H1 (cell line): Measurements from ENCODE around the gene IRX4. TPM values are rescaled to one million over a fixed set of nuclear protein-coding genes. Genes with fewer than 3 reads are reported as not detected.

Source experiments
- CTCF ChIA-PET: fragments of 300-600 bp; sonication (Branson Sonifier 250); formaldehyde crosslinking; loops from one replicate; lab custom pipeline; 2021; ENCODE audit not compliant: partially characterized antibody; lab: Charles Lee
- POLR2A ChIA-PET: fragments of 300-600 bp; sonication (Branson Sonifier 250); formaldehyde crosslinking; loops from one replicate; lab custom pipeline; 2021; ENCODE audit warnings: inconsistent platforms; ENCODE audit not compliant: partially characterized antibody; lab: Charles Lee
- DNase-seq, 2 experiments: peaks; one replicate each; pipeline versions ENCODE4 v3.0.0 to v3.0.0-alpha.2; 2010 to 2022; ENCODE audit warnings: low spot score in 2 of 2, low read depth in 1 of 2, mixed read lengths in 1 of 2
- FAIRE-seq: peaks from 2 replicates; lab custom pipeline; 2011; peaks lifted over from hg19 to GRCh38; lab: Jason Lieb, UNC
- H2AFZ ChIP-seq: 2 replicates; pipeline ENCODE4 v1.8.1; 2012; ENCODE audit warnings: low read length, inconsistent platforms
- H2AK5ac ChIP-seq: 2 replicates; pipeline ENCODE4 v1.6.1; 2013; ENCODE audit warnings: low read depth, low read length
- H2BK120ac ChIP-seq: replicated peaks from 2 replicates; pipeline ENCODE3; 2013; ENCODE audit warnings: low read depth, low read length, inconsistent platforms
- H2BK12ac ChIP-seq: 2 replicates; pipeline ENCODE4 v1.6.1; 2013; ENCODE audit warnings: low read depth, low read length
- H2BK15ac ChIP-seq: 2 replicates; pipeline ENCODE4 v1.6.1; 2013; ENCODE audit warnings: low read length
- H2BK20ac ChIP-seq: 2 replicates; pipeline ENCODE4 v1.6.1; 2013; ENCODE audit warnings: low read length
- H2BK5ac ChIP-seq: 2 replicates; pipeline ENCODE4 v1.6.1; 2013; ENCODE audit warnings: low read depth, low read length
- H3K14ac ChIP-seq: 2 replicates; pipeline ENCODE4 v1.6.1; 2013; ENCODE audit warnings: inconsistent platforms; ENCODE audit not compliant: insufficient read length
- H3K18ac ChIP-seq: 2 replicates; pipeline ENCODE4 v1.6.1; 2013; ENCODE audit warnings: low read length; ENCODE audit errors: extremely low read depth
- H3K23ac ChIP-seq: 2 replicates; pipeline ENCODE4 v1.6.1; 2013; ENCODE audit warnings: inconsistent platforms; ENCODE audit not compliant: insufficient read length
- H3K23me2 ChIP-seq: 2 replicates; pipeline ENCODE4 v1.6.1; 2013; ENCODE audit warnings: low read depth, low read length
- H3K27ac ChIP-seq: 2 replicates; pipeline ENCODE4 v1.6.1; 2011; ENCODE audit warnings: low read depth, low read length, inconsistent platforms
- H3K27me3 ChIP-seq, 4 experiments: replicated peaks in 1 of 4; 1 replicate in 1 of 4; 2 replicates in 3 of 4; pipeline versions ENCODE4 v1.6.1 to v1.8.1; 2011 to 2013; ENCODE audit warnings: low read length in 3 of 4, mild to moderate bottlenecking in 3 of 4, inconsistent platforms in 2 of 4, mixed read lengths in 2 of 4, moderate library complexity in 1 of 4; ENCODE audit not compliant: control insufficient read depth in 3 of 4, insufficient read depth in 3 of 4; ENCODE audit errors: extremely low read depth in 1 of 4
- H3K36me3 ChIP-seq, 4 experiments: 2 replicates each; pipeline versions ENCODE4 v1.6.1 to v1.8.1; 2011 to 2013; ENCODE audit warnings: mild to moderate bottlenecking in 4 of 4, low read length in 3 of 4, moderate library complexity in 2 of 4, control low read depth in 1 of 4, inconsistent platforms in 1 of 4; ENCODE audit not compliant: insufficient read depth in 4 of 4, control insufficient read depth in 2 of 4
- H3K4ac ChIP-seq: replicated peaks from 2 replicates; pipeline ENCODE3; 2013; ENCODE audit warnings: low read length, low read depth, mixed read lengths, inconsistent platforms; ENCODE audit not compliant: insufficient read length
- H3K4me1 ChIP-seq, 4 experiments: replicated peaks in 1 of 4; 1 replicate in 1 of 4; 2 replicates in 3 of 4; pipeline versions ENCODE4 v1.6.1 to v1.8.1; 2011 to 2013; ENCODE audit warnings: low read length in 3 of 4, inconsistent platforms in 2 of 4, mixed read lengths in 1 of 4; ENCODE audit not compliant: insufficient read depth in 4 of 4, control insufficient read depth in 3 of 4
- H3K4me2 ChIP-seq, 2 experiments: 2 replicates each; pipeline versions ENCODE4 v1.6.1 to v1.8.1; 2011 to 2013; ENCODE audit warnings: low read depth in 2 of 2, low read length in 2 of 2, control low read depth in 1 of 2, inconsistent platforms in 1 of 2, mild to moderate bottlenecking in 1 of 2; ENCODE audit not compliant: insufficient read depth in 1 of 2
- H3K4me3 ChIP-seq, 4 experiments: fragments of 200-600, 300-600 bp in 1 of 4; sonication (generic), shearing (Covaris generic), sonication (Bioruptor Twin) in 1 of 4; 2 replicates each; pipeline versions ENCODE4 v1.5.1 to v1.8.1; 2011 to 2016; ENCODE audit warnings: low read length in 4 of 4, low read depth in 3 of 4, control low read depth in 2 of 4, inconsistent platforms in 2 of 4, mild to moderate bottlenecking in 2 of 4, mixed read lengths in 1 of 4, moderate library complexity in 1 of 4; ENCODE audit not compliant: insufficient read depth in 2 of 4; ENCODE audit errors: extremely low read depth in 1 of 4
- H3K56ac ChIP-seq: replicated peaks from 2 replicates; pipeline ENCODE3; 2013; ENCODE audit warnings: low read depth, mild to moderate bottlenecking, mixed read lengths, low read length, inconsistent platforms; ENCODE audit not compliant: insufficient read length
- H3K79me1 ChIP-seq: 2 replicates; pipeline ENCODE4 v1.6.1; 2013; ENCODE audit warnings: low read depth, low read length, control low read depth
- H3K79me2 ChIP-seq, 2 experiments: 2 replicates each; pipeline versions ENCODE4 v1.6.1 to v1.8.1; 2012 to 2013; ENCODE audit warnings: low read length in 2 of 2, mild to moderate bottlenecking in 2 of 2, inconsistent platforms in 1 of 2; ENCODE audit not compliant: insufficient read depth in 2 of 2, control insufficient read depth in 1 of 2
- H3K9ac ChIP-seq, 4 experiments: replicated peaks in 1 of 4; 1 replicate in 1 of 4; 2 replicates in 3 of 4; pipeline versions ENCODE4 v1.6.1 to v1.8.1; 2011 to 2013; ENCODE audit warnings: low read depth in 3 of 4, low read length in 3 of 4, control low read depth in 2 of 4, mild to moderate bottlenecking in 2 of 4, moderate library complexity in 2 of 4, inconsistent platforms in 1 of 4; ENCODE audit errors: extremely low read depth in 1 of 4
- H3K9me3 ChIP-seq, 2 experiments: 2 replicates each; pipeline versions ENCODE4 v1.6.1 to v1.8.1; 2012 to 2013; ENCODE audit warnings: mild to moderate bottlenecking in 2 of 2, moderate library complexity in 2 of 2, control low read depth in 1 of 2, inconsistent platforms in 1 of 2, low read depth in 1 of 2, low read length in 1 of 2, mixed read lengths in 1 of 2; ENCODE audit not compliant: insufficient read depth in 2 of 2
- H4K20me1 ChIP-seq, 2 experiments: replicated peaks in 1 of 2; 2 replicates each; pipeline versions ENCODE3 to v1.8.1; 2011 to 2013; ENCODE audit warnings: inconsistent platforms in 2 of 2, low read length in 2 of 2, mild to moderate bottlenecking in 1 of 2; ENCODE audit not compliant: insufficient read depth in 2 of 2, control insufficient read depth in 1 of 2
- H4K5ac ChIP-seq: 2 replicates; pipeline ENCODE4 v1.6.1; 2013; ENCODE audit warnings: low read length, low read depth, mixed read lengths, inconsistent platforms; ENCODE audit not compliant: insufficient read length
- H4K8ac ChIP-seq: 2 replicates; pipeline ENCODE4 v1.8.0; 2013; ENCODE audit warnings: mild to moderate bottlenecking, moderate library complexity, low read length, inconsistent platforms; ENCODE audit not compliant: insufficient read depth; ENCODE audit errors: extremely low read depth
- H4K91ac ChIP-seq: replicated peaks from 2 replicates; pipeline ENCODE3; 2013; ENCODE audit warnings: low read length, mixed read lengths, inconsistent platforms; ENCODE audit not compliant: insufficient read length
- CBX8 ChIP-seq: fragments of 300-800, 300-1000 bp; sonication (generic); IDR thresholded peaks from 2 replicates; pipeline ENCODE4 v1.7.1; 2016; ENCODE audit warnings: low read depth, low read length, borderline replicate concordance
- CTCF ChIP-seq, 3 experiments: IDR thresholded peaks; 1 replicate in 2 of 3; 2 replicates in 1 of 3; pipeline versions ENCODE4 v1.5.1 to v1.6.1; 2011; ENCODE audit warnings: low read length in 3 of 3, mild to moderate bottlenecking in 3 of 3, inconsistent platforms in 2 of 3, low read depth in 1 of 3, moderate library complexity in 1 of 3; ENCODE audit not compliant: insufficient read depth in 1 of 3; ENCODE audit errors: control extremely low read depth in 1 of 3
- EGR1 ChIP-seq: IDR thresholded peaks from 2 replicates; pipeline ENCODE4 v1.6.1; 2011; ENCODE audit warnings: low read depth, low read length, borderline replicate concordance
- HDAC2 ChIP-seq, 2 experiments: fragments of 300-600 bp in 1 of 2; sonication (generic) in 1 of 2; IDR thresholded peaks; 2 replicates each; pipeline ENCODE4 v1.6.1; 2011 to 2012; ENCODE audit warnings: low read depth in 2 of 2, low read length in 2 of 2, mild to moderate bottlenecking in 2 of 2, moderate library complexity in 2 of 2, borderline replicate concordance in 1 of 2, inconsistent platforms in 1 of 2
- HDAC6 ChIP-seq: IDR thresholded peaks from one replicate; pipeline ENCODE4 v1.7.1; 2012; ENCODE audit warnings: low read depth, mild to moderate bottlenecking, inconsistent platforms, low read length, moderate library complexity
- KDM5A ChIP-seq: fragments of 200-600 bp; IDR thresholded peaks from 2 replicates; pipeline ENCODE4 v1.7.1; 2012; ENCODE audit warnings: mild to moderate bottlenecking, low read length, inconsistent platforms, mixed read lengths
- PHF8 ChIP-seq: fragments of 200-600 bp; sonication (generic); conservative IDR thresholded peaks from 2 replicates; pipeline ENCODE4 v1.7.1; 2012; ENCODE audit warnings: low read depth, mild to moderate bottlenecking, inconsistent platforms, low read length, moderate library complexity
- POLR2AphosphoS5 ChIP-seq: IDR thresholded peaks from 2 replicates; pipeline ENCODE4 v1.6.1; 2011; ENCODE audit warnings: low read depth, low read length
- RAD21 ChIP-seq, 2 experiments: IDR thresholded peaks in 1 of 2; conservative IDR thresholded peaks in 1 of 2; 2 replicates each; pipeline ENCODE4 v1.6.1; 2011; ENCODE audit warnings: low read depth in 2 of 2, low read length in 2 of 2, improper control_type of control experiment in 1 of 2, inconsistent platforms in 1 of 2, mild to moderate bottlenecking in 1 of 2, moderate library complexity in 1 of 2
- RFX5 ChIP-seq: IDR thresholded peaks from 2 replicates; pipeline ENCODE4 v1.6.1; 2011; ENCODE audit warnings: low read depth, low read length, improper control_type of control experiment, borderline replicate concordance
- RXRA ChIP-seq: IDR thresholded peaks from 2 replicates; pipeline ENCODE4 v1.6.1; 2011; ENCODE audit warnings: low read depth, mild to moderate bottlenecking, low read length, moderate library complexity; ENCODE audit not compliant: insufficient read depth
- WGBS, 2 experiments: shearing (Covaris generic) in 1 of 2; methylation state at CpG; one replicate each; pipeline versions ENCODE4 v1.1.6 to v1.1.7; 2013 to 2015; ENCODE audit warnings: low lambda C conversion rate in 2 of 2, mixed read lengths in 2 of 2, inconsistent platforms in 1 of 2, low coverage in 1 of 2, missing lambda C conversion rate in 1 of 2; ENCODE audit not compliant: insufficient replicate concordance in 2 of 2, insufficient coverage in 1 of 2, insufficient read length in 1 of 2; ENCODE audit errors: extremely low coverage in 1 of 2, missing lambda C conversion rate in 1 of 2; 5-methylcytosine and 5-hydroxymethylcytosine counted together
- polyA plus RNA-seq, 7 experiments: library from polyadenylated mRNA; depleted of rRNA in 3 of 7; stranded (reverse) in 5 of 7; unstranded in 2 of 7; fragments of >200 nt in 5 of 7; fragments of 200-250 nt in 2 of 7; gene quantifications; 1 replicate in 5 of 7; 2 replicates in 1 of 7; 4 replicates in 1 of 7; pipeline versions ENCODE4 v1.2.1 to v1.2.3, GENCODE V29; 2011 to 2013; ENCODE audit warnings: missing spikeins in 2 of 7, mixed read lengths in 2 of 7
- total RNA-seq: library from RNA; stranded (reverse); fragmentation: NEBNext Ultra II Directional; extraction: Animal tissue kit (Norgen Biotek cat#: 25700); gene quantifications from 2 replicates; pipeline ENCODE4 v1.2.1, GENCODE V29; 2021

IRX4 gene
- total and polyA plus RNA-seq, 2 of the 8 experiments (the other 6 are each of a cell fraction or from before 2014, with no cell fraction given): 0.45 to 1.2 TPM

GRCh38 chr5:1892211-1892610 is 9.5 kb upstream of the IRX4 start:
- H3K23me2 ChIP-seq: peaks cover 2% of the 10 kb centered on the region; the same call in 1 of the 2 replicates
- no peak overlapping the region for H2BK15ac ChIP-seq
- no peak overlapping the region for H4K91ac ChIP-seq
- no peak overlapping the region for H2AFZ ChIP-seq
- no peak overlapping the region for H3K4me2 ChIP-seq
- H3K27ac ChIP-seq: no peak overlapping the region
- no peaks in the 10 kb centered on the region for H3K79me2 ChIP-seq
- DNase-seq (no peak), FAIRE-seq (no peak)
- peaks cover 0 to 12% (median 2%) of the 10 kb centered on the region in 4 experiments; a peak in 4 of 7 replicates for H3K4me1 ChIP-seq
- no peak overlapping the region for H3K14ac ChIP-seq
- H2BK120ac ChIP-seq: no peak overlapping the region
- no peak overlapping the region for H2BK20ac ChIP-seq
- H3K9ac ChIP-seq: no peak overlapping the region
- H4K8ac ChIP-seq: no peak overlapping the region
- no peak overlapping the region for H2AK5ac ChIP-seq
- H2BK5ac ChIP-seq: no peak overlapping the region
- no peak overlapping the region for H3K4me3 ChIP-seq
- no peak overlapping the region for H3K4ac ChIP-seq
- no peaks in the 10 kb centered on the region for H3K79me1 ChIP-seq
- no peak overlapping the region for H2BK12ac ChIP-seq
- H3K9me3 ChIP-seq: no peaks in the 10 kb centered on the region
- H3K56ac ChIP-seq: no peak overlapping the region
- peaks cover 0 to under 1% (median 0%) of the 10 kb centered on the region in 4 experiments; a peak in 1 of 8 replicates for H3K36me3 ChIP-seq
- peaks cover 9 to 27% (median 27%) of the 10 kb centered on the region in 4 experiments; a peak in 6 of 7 replicates for H3K27me3 ChIP-seq
- H3K23ac ChIP-seq: no peak overlapping the region
- H4K5ac ChIP-seq: no peak overlapping the region
- CTCF ChIA-PET: no interaction called here
- H3K18ac ChIP-seq: no peak overlapping the region
- WGBS, 2 experiments: 78% methylated on average over 9 of the region's 9 CpGs; no CpG with 5 or more reads in 1 of the 2 experiments
- H4K20me1 ChIP-seq: no peaks in the 10 kb centered on the region
- POLR2A ChIA-PET: no interaction called here
- TF ChIP-seq EGR1 (no peak), CTCF (IDR thresholded peaks at IDR 0.05; ENCODE audit: control extremely low read depth in 1 of 3, insufficient read depth in 1 of 3, low read depth in 1 of 3, low read length in 3 of 3) (no peak), RAD21 (IDR thresholded peaks at IDR 0.05 in 1 of 2, conservative IDR thresholded peaks at IDR 0.05 in 1 of 2; ENCODE audit: low read depth in 2 of 2, low read length in 2 of 2) (no peak), POLR2AphosphoS5 (no peak), HDAC6 (no peak), CBX8 (no peak), RFX5 (no peak), HDAC2 (IDR thresholded peaks at IDR 0.05; ENCODE audit: borderline replicate concordance in 1 of 2, low read depth in 2 of 2, low read length in 2 of 2) (no peak), PHF8 (no peak), KDM5A (no peak), RXRA (no peak)
